ENCODE measurements around the gene DOK5.

Gene DOK5

DNA sequence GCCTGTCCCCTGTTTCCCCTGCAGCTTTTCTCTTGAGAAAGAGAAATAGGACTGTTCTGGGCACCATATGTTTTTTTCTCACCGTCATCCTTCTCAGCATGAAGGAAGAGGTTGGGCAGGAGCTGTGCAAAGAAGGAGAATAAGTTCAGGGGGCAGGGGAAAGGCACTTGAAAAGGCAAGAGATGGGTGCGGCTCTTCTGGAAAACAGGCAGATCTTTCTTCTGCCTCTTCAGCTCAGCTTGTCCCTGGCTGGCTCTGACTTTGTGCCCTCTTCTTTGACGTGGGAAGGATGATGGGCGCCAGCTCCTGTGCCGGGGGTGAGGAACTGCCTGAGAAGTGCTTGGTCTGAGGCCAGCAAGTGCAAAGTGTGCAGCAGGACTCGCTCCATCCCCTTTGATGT is 206.5 kb downstream of the DOK5 start:
- no peak for DNase-seq

DNA sequence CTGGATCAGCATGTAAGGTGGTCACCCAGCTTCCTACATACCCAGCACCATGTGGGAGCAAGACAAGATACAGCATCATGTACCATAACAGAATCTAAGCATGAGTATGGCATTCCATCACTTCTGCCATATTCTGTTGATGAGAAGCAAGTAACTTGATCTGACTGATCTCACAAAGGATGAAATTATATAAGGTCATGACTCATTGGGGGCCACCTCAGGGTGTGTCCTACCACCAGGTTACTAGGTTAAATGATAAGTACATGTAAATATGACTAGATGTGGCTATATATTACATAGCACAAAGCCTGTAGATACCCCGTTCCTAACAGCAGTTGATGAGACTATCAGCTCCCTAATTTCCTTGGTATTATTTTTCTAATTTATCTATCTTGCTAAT is 213.1 kb downstream of the DOK5 start:
- DNase-seq: no peak

DNA sequence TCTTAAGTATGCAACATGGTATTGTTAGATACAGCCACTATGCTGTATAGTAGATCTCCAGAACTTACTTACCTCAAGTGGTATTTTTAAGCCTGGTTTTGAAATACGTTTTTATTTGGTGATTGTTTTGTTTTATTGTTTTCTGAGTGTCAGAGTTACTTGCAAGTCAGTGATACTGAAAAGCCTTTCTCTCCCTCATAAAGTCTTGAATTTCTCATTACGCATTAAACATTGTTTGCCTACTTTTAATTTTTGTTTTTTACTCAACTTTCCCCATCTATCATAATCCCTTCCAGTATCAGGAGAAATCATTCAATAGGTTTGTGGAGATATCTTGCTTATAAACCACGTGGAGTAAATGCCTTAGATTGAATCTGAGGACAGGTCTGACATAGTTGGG is 214.9 kb downstream of the DOK5 start:
- no peak for DNase-seq

DNA sequence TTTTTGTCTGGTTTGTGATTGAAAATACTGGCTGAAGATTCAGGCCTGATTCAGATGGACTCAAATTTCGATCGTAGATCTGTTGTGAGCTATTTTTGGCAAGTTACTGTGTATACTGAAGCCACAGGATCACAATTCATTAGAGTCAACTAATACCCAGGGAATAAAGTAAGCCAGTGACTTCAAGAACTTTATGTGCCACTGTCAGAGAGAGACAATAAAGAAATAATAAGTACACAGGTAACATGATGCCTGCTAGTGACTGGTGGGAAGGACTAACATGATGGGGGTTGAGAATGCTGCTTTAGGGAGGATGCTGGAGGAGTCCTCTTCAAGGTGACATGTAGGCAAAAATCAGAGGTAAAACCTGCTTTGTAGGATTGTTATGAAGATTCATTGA is 215.9 kb downstream of the DOK5 start:
- DNase-seq: no peak

DNA sequence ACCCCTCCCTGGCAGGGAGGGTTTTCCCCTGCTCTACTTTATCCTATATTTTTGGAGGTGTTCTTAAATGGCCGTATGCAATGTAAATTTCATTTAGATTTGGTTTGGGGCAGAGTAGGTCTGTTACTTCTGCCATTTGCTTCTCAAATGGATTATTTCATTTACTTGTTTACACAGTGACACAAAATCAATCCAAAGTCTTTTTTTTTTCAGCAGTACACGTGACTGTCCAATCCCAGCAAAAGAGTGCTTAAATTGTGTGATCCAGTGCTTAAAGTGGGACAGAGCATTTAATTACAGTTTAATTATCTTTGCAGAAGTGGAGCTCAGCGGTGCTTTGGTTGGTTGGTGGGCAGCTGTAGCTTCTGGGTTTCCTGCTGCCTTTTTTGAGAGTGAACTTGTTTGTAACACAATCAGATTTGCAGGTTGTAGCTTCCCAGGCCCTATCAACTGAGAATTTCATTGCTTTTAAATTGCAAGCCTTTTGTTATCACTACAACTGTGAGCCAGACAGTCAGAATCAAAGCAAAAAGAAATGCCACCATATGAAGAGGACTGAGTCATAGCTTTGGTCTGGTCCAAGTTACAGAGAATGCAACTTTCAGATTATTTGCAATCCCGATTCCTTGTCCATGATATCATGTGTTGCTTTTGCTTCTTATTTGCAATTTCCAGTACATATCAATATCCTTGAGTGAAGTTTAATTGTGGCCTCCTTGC is 216.9 kb downstream of the DOK5 start:
- no peak for DNase-seq

DNA sequence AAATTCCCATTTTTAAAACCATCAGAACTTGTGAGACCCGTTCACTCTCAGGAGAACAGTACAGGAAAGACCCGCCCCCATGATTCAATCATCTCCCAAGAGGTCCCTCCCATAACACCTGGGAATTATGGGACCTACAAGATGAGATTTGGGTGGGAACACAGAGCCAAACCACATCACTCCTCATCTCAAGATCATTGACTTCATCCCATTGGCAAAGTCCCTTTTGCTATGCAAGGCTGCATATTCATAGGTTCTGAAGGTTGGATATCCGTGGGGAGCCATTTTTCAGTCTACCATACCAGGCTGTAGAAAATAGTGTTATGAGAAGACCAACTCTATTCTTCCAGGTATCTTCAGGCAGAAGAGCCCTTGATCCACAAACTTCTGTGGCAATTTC is 219.1 kb downstream of the DOK5 start:
- no peak for DNase-seq

DNA sequence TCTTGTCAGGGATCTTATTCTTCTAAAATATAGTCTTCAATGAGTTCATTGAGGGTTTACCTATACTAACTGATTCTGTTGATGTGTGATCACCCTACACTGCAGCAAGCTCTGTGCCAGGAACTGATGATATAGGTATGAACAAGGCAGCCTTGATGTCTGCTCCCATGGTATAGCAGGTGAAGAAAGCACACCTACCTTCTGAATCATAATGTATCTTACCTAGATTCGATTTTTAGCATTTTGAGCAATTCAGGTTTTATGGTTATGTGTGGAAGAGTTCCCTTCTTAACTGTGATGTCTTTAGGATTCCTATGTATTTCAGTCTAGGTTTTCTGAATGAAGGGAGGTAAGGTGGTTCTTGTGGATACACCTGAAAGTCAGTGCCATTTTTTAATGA is 223.0 kb downstream of the DOK5 start:
- no peak for DNase-seq

Data from nucleus accumbens (tissue), 56 donors.